ENCODE measurements around the gene SIPA1L2.
"Not testable (repeated sequence)": the region's sequence is repeated elsewhere in the genome, so short reads cannot be mapped to it uniquely, and the experiment has no call there.

The SIPA1L2 gene

GRCh38 chr1:232620356-232620969 lies 9.5 kb downstream of the SIPA1L2 start:
- DNase-seq = peak in 23 of 51 donors; percentile 6 to 62 (median 27)

GRCh38 chr1:232617237-232617636 lies 12.7 kb downstream of the SIPA1L2 start:
- no peak for DNase-seq

- no peak for DNase-seq
Measured at GRCh38 chr1:232615306-232615800, 14.6 kb downstream of the SIPA1L2 start.

- no peak for DNase-seq
Measured at GRCh38 chr1:232614811-232615210, 15.1 kb downstream of the SIPA1L2 start.

- DNase-seq = no peak
Measured at GRCh38 chr1:232613752-232614381, 16.1 kb downstream of the SIPA1L2 start.

- not testable (repeated sequence) for DNase-seq
Measured at GRCh38 chr1:232612836-232613235, 17.1 kb downstream of the SIPA1L2 start.

- no peak for DNase-seq
Measured at GRCh38 chr1:232611834-232612233, 18.1 kb downstream of the SIPA1L2 start.

GRCh38 chr1:232610902-232611745 lies 18.8 kb downstream of the SIPA1L2 start:
- DNase-seq = not testable (repeated sequence)

- DNase-seq = no peak
Measured at GRCh38 chr1:232610192-232610901, 19.6 kb downstream of the SIPA1L2 start.

- DNase-seq = no peak
Measured at GRCh38 chr1:232608427-232608826, 21.5 kb downstream of the SIPA1L2 start.

GRCh38 chr1:232602622-232603021 lies 27.3 kb downstream of the SIPA1L2 start:
- no peak for DNase-seq

- no peak for DNase-seq
Measured at GRCh38 chr1:232600424-232601258, 29.3 kb downstream of the SIPA1L2 start.

GRCh38 chr1:232599178-232600041 lies 30.5 kb downstream of the SIPA1L2 start:
- DNase-seq = no peak

GRCh38 chr1:232598837-232599177 lies 31.1 kb downstream of the SIPA1L2 start:
- DNase-seq = no peak

- DNase-seq = no peak
Measured at GRCh38 chr1:232598133-232598532, 31.8 kb downstream of the SIPA1L2 start.

- DNase-seq = no peak
Measured at GRCh38 chr1:232597721-232598120, 32.2 kb downstream of the SIPA1L2 start.

- DNase-seq = no peak
Measured at GRCh38 chr1:232596666-232597303, 33.1 kb downstream of the SIPA1L2 start.

- DNase-seq = no peak
Measured at GRCh38 chr1:232594768-232595698, 34.9 kb downstream of the SIPA1L2 start.

All from hypothalamus (tissue), 51 donors.